Mesenchymal stem cell (in vitro differentiated cells and primary cell): Measurements from ENCODE around the gene S100G. TPM values are rescaled to one million over a fixed set of nuclear protein-coding genes. Genes with fewer than 3 reads are reported as not detected.

Experiments
- DNase-seq: peaks from one replicate; pipeline ENCODE4 v3.0.0-alpha.2; 2013
- H2AFZ ChIP-seq: one replicate; pipeline ENCODE4 v1.6.1; 2013; ENCODE audit warnings: low read depth, mild to moderate bottlenecking, control low read depth, inconsistent platforms, low read length, moderate library complexity
- H2AK5ac ChIP-seq: 2 replicates; pipeline ENCODE4 v1.6.1; 2013; ENCODE audit warnings: low read length, moderate library complexity, mild to moderate bottlenecking, inconsistent platforms; ENCODE audit not compliant: severe bottlenecking
- H2BK120ac ChIP-seq: one replicate; pipeline ENCODE4 v1.6.1; 2013; ENCODE audit warnings: low read depth, mild to moderate bottlenecking, inconsistent platforms, low read length, moderate library complexity
- H2BK12ac ChIP-seq, 2 experiments: one replicate each; pipeline ENCODE4 v1.6.1; 2013; ENCODE audit warnings: inconsistent platforms in 2 of 2, low read length in 2 of 2, mild to moderate bottlenecking in 2 of 2, moderate library complexity in 2 of 2, control low read depth in 1 of 2
- H2BK15ac ChIP-seq: one replicate; pipeline ENCODE4 v1.6.1; 2013; ENCODE audit warnings: mild to moderate bottlenecking, low read depth, inconsistent platforms; ENCODE audit not compliant: poor library complexity, severe bottlenecking
- H2BK5ac ChIP-seq: 2 replicates; pipeline ENCODE4 v1.6.1; 2013; ENCODE audit warnings: low read depth, mild to moderate bottlenecking, low read length, control low read depth, inconsistent platforms; ENCODE audit not compliant: poor library complexity, severe bottlenecking
- H3K14ac ChIP-seq, 2 experiments: one replicate each; pipeline ENCODE4 v1.6.1; 2013; ENCODE audit warnings: inconsistent platforms in 2 of 2, low read length in 2 of 2, control low read depth in 1 of 2, mild to moderate bottlenecking in 1 of 2, moderate library complexity in 1 of 2
- H3K18ac ChIP-seq, 2 experiments: one replicate each; pipeline ENCODE4 v1.6.1; 2013; ENCODE audit warnings: inconsistent platforms in 2 of 2, low read length in 2 of 2, control low read depth in 1 of 2, low read depth in 1 of 2, mild to moderate bottlenecking in 1 of 2
- H3K23ac ChIP-seq, 2 experiments: one replicate each; pipeline ENCODE4 v1.6.1; 2013; ENCODE audit warnings: inconsistent platforms in 2 of 2, low read length in 2 of 2, mild to moderate bottlenecking in 2 of 2, moderate library complexity in 2 of 2, control low read depth in 1 of 2
- H3K27ac ChIP-seq: 2 replicates; pipeline ENCODE4 v1.5.1; 2013; ENCODE audit warnings: mild to moderate bottlenecking, moderate library complexity, low read length, control low read depth, inconsistent platforms; ENCODE audit not compliant: poor library complexity, severe bottlenecking
- H3K27me3 ChIP-seq, 2 experiments: 2 replicates each; pipeline versions ENCODE4 v1.6.1 to v1.7.0; 2013; ENCODE audit warnings: low read length in 2 of 2, mild to moderate bottlenecking in 2 of 2, moderate library complexity in 2 of 2, control low read depth in 1 of 2, inconsistent platforms in 1 of 2; ENCODE audit not compliant: control insufficient read depth in 1 of 2, insufficient read depth in 1 of 2
- H3K36me3 ChIP-seq, 2 experiments: 2 replicates each; pipeline versions ENCODE4 v1.6.1 to v1.7.0; 2013; ENCODE audit warnings: low read length in 2 of 2, control low read depth in 1 of 2, inconsistent platforms in 1 of 2, low read depth in 1 of 2, mild to moderate bottlenecking in 1 of 2; ENCODE audit not compliant: insufficient read depth in 2 of 2, control insufficient read depth in 1 of 2
- H3K4ac ChIP-seq, 2 experiments: one replicate each; pipeline ENCODE4 v1.6.1; 2013; ENCODE audit warnings: inconsistent platforms in 2 of 2, low read length in 2 of 2, mild to moderate bottlenecking in 2 of 2, moderate library complexity in 2 of 2, control low read depth in 1 of 2, low read depth in 1 of 2
- H3K4me1 ChIP-seq: 2 replicates; pipeline ENCODE4 v1.6.1; 2013; ENCODE audit warnings: low read depth, low read length, control low read depth; ENCODE audit not compliant: control insufficient read depth, insufficient read depth
- H3K4me2 ChIP-seq: 2 replicates; pipeline ENCODE4 v1.6.1; 2013; ENCODE audit warnings: low read length, mild to moderate bottlenecking, inconsistent platforms; ENCODE audit not compliant: poor library complexity, severe bottlenecking
- H3K4me3 ChIP-seq, 2 experiments: 2 replicates each; pipeline versions ENCODE4 v1.5.1 to v1.7.0; 2013; ENCODE audit warnings: low read length in 2 of 2, mild to moderate bottlenecking in 2 of 2, control low read depth in 1 of 2, low read depth in 1 of 2; ENCODE audit not compliant: insufficient read depth in 1 of 2
- H3K79me1 ChIP-seq: replicated peaks from 2 replicates; pipeline ENCODE4 v1.6.1; 2013; ENCODE audit warnings: mild to moderate bottlenecking, control low read depth, low read length, inconsistent platforms; ENCODE audit not compliant: poor library complexity, severe bottlenecking
- H3K9ac ChIP-seq: 2 replicates; pipeline ENCODE4 v1.7.0; 2013; ENCODE audit warnings: mild to moderate bottlenecking, low read length, moderate library complexity
- H3K9me3 ChIP-seq: 2 replicates; pipeline ENCODE4 v1.7.0; 2013; ENCODE audit warnings: mild to moderate bottlenecking, low read length; ENCODE audit not compliant: control insufficient read depth
- H4K8ac ChIP-seq: one replicate; pipeline ENCODE4 v1.6.1; 2013; ENCODE audit warnings: inconsistent platforms, mild to moderate bottlenecking, low read length, moderate library complexity
- H4K91ac ChIP-seq: one replicate; pipeline ENCODE4 v1.6.1; 2013; ENCODE audit warnings: mild to moderate bottlenecking, low read length, inconsistent platforms
- WGBS: methylation state at CpG from one replicate; pipeline ENCODE4 v1.1.7; 2013; ENCODE audit warnings: mixed read lengths; 5-methylcytosine and 5-hydroxymethylcytosine counted together
- small RNA-seq: library from polyadenylated mRNA; stranded (forward); fragments of <200 nt; extraction: miRNeasy Mini kit (QIAGEN cat#:217004); gene quantifications from one replicate; pipeline ENCODE3, GENCODE V24; 2013; ENCODE audit warnings: low read depth

S100G gene

DNA sequence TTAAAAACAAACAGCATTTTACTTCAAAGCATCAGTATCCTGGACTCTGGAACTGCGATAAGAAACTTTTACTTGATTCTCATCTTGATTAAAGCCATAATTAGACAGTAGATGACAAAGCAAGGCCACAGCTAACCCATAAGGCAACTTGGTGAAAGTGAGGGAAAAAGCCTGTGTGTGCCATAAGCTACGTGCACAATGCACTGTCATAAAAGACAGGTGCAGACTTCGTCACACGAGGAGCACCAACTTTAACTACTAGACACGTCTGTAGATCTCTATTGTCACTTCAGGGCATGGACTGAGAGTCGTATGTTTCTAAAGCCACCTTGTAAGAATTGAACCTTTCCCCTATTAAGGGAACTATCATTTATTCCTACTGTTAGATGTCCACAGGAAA is 49.4 kb downstream of the S100G start:
- Histone ChIP-seq H2BK15ac (no peak overlapping the region), H3K14ac (no peak overlapping the region), H2AFZ (no peak overlapping the region), H2BK5ac (no peak overlapping the region), H3K36me3 (peaks cover 9 to 12% of the 10 kb centered on the region in 2 experiments), H4K91ac (no peak overlapping the region), H3K4me2 (no peak overlapping the region), H2BK12ac (no peak overlapping the region), H3K4me1 (no peaks in the 10 kb centered on the region), H3K27ac (no peak overlapping the region), H4K8ac (no peak overlapping the region), H2AK5ac (no peak overlapping the region), H3K4ac (no peak overlapping the region), H3K9me3 (no peaks in the 10 kb centered on the region), H3K4me3 (no peak overlapping the region), H3K79me1 (peaks cover 5% of the 10 kb centered on the region), H2BK120ac (no peak overlapping the region), H3K18ac (no peak overlapping the region), H3K23ac (no peak overlapping the region), H3K27me3 (peaks cover 0 to 17% of the 10 kb centered on the region in 2 experiments), H3K9ac (no peak overlapping the region)
- DNase-seq = no peak
- 77% methylated on average over 2 of the region's 6 CpGs for WGBS

DNA sequence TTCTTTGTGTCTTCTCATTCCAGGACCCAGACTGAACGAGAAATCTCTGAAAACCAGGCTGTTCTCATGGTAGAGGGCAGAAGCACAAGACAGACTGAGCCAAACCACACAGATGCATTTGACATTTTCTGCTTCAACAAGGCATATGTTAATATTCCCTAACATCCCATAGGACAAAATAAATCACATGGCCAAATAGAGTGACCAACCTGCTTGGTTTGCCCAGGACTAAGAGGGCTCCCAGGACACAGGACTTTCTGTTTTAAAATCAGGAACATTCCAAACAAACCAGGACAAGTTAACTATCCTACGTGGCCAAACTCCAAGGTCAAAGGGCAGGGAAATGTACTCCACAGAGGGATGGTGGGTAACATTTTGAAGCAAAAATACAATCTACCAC is 50.8 kb downstream of the S100G start:
- Histone ChIP-seq H2BK12ac (no peak overlapping the region), H3K9me3 (no peaks in the 10 kb centered on the region), H3K23ac (no peak overlapping the region), H2AFZ (no peak overlapping the region), H3K14ac (no peak overlapping the region), H2BK120ac (no peak overlapping the region), H3K18ac (no peak overlapping the region), H2BK15ac (no peak overlapping the region), H2BK5ac (no peak overlapping the region), H3K4me2 (no peak overlapping the region), H3K27ac (no peak overlapping the region), H2AK5ac (no peak overlapping the region), H3K79me1 (peaks cover 1% of the 10 kb centered on the region), H3K4ac (no peak overlapping the region), H3K9ac (no peak overlapping the region), H3K27me3 (peaks cover 0 to 16% of the 10 kb centered on the region in 2 experiments), H4K91ac (no peak overlapping the region), H4K8ac (no peak overlapping the region), H3K4me1 (no peaks in the 10 kb centered on the region), H3K4me3 (no peak overlapping the region), H3K36me3 (peaks cover 5 to 12% of the 10 kb centered on the region in 2 experiments)
- DNase-seq = no peak
- WGBS = 49% methylated on average over 2 of the region's 2 CpGs

DNA sequence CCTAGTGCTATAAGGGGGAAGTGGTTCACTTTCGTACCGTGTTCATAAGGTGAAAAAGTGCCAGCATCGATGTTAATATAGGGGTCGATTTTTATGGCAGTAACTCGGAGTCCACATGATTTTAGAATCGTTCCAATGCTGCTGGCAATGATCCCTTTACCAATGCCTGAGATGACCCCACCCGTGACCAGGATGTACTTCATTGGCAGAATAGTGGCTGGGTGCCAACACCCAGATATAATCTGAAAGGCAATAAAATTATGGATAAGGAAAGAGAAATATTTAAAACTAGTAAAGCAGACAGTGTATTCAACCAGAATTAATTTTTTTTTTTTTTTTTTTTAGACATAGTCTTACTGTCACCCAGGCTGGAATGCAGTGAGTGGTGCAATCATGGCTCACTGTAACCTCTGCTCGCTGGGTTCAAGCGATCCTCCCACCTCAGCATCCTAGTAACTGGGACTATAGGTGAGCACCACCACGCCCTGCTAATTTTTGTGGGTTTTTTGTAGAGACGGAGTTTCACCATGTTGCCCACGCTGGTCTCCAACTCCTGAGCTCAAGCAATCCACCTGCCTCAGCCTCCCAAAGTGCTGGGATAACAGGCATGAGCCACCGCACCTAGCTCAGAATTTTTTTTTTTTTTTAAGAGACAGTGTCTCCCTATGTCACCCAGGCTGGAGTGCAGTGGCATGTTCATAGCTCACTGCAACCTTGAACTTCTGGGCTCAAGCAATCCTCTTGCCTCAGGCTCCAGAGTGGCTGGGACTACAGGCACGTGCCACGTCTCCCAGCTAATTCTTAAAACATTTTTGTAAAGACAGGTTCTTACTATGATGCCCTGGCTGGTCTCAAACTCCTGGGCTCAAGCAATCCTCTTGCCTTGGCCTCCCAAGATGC is 53.0 kb downstream of the S100G start:
- no peak overlapping the region for H3K4ac ChIP-seq
- no peaks in the 10 kb centered on the region for H3K4me1 ChIP-seq
- no peak overlapping the region for H3K14ac ChIP-seq
- no peak overlapping the region for H4K8ac ChIP-seq
- H4K91ac ChIP-seq = no peak overlapping the region
- no peak overlapping the region for H3K4me3 ChIP-seq
- no peak overlapping the region for H3K18ac ChIP-seq
- H2BK5ac ChIP-seq = no peak overlapping the region
- no peak overlapping the region for H3K9ac ChIP-seq
- no peak overlapping the region for H2AFZ ChIP-seq
- 94% methylated on average over 15 of the region's 15 CpGs for WGBS
- H2BK15ac ChIP-seq = no peak overlapping the region
- H3K4me2 ChIP-seq = no peak overlapping the region
- H2BK120ac ChIP-seq = no peak overlapping the region
- H3K9me3 ChIP-seq = no peaks in the 10 kb centered on the region
- H3K27me3 ChIP-seq = peaks cover 0 to 3% of the 10 kb centered on the region in 2 experiments
- H2AK5ac ChIP-seq = no peak overlapping the region
- H3K79me1 ChIP-seq = peaks cover 1% of the 10 kb centered on the region
- no peak overlapping the region for H3K27ac ChIP-seq
- H3K36me3 ChIP-seq = peaks cover under 1 to 5% of the 10 kb centered on the region in 2 experiments
- H2BK12ac ChIP-seq = no peak overlapping the region
- no peak for DNase-seq
- H3K23ac ChIP-seq = no peak overlapping the region

Small RNAs within 50 kb of the gene (small RNA-seq; reads per million reads assigned to genes)
- not detected for gene MIR548AM
